ENCODE data around the gene FOXI1. TPM values are rescaled to one million over a fixed set of nuclear protein-coding genes. Genes with fewer than 3 reads are reported as not detected.

Gene FOXI1
- total RNA-seq, 1 donor from 2014 or later: not detected

DNA sequence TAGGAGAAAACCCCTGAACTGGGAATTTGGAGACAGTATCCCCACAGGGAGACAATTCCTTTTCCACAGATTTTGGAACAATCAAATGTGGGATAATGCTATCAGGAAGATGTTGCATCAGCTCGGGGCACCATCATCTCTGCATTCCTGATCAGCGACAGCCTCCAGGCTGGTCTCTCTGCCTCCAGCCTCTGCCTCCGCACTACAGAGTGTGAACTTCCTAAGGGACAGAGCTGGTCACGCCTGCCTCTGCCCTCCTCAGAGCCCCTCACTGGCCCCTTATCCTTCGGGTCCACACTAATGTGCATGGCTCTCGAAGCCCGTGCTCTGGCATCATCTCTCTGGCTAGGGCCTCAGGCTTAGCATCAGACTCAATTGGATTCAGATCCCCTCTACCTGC is 8.6 kb downstream of the FOXI1 start:
- no peak for DNase-seq (ENCODE audit: low spot score)
- no peak overlapping the region for H3K4me3 Mint-ChIP-seq
- intact Hi-C loops (cut with micrococcal nuclease): no loop called here
- no peak overlapping the region for H3K27ac Mint-ChIP-seq
- no peaks in the 10 kb centered on the region for H3K27me3 Mint-ChIP-seq (ENCODE audit: insufficient read depth)
- no peaks in the 10 kb centered on the region for H3K4me1 Mint-ChIP-seq (ENCODE audit: low read depth)
- H3K36me3 Mint-ChIP-seq (ENCODE audit: low read depth): no peaks in the 10 kb centered on the region
- H3K9me3 Mint-ChIP-seq: no peaks in the 10 kb centered on the region

DNA sequence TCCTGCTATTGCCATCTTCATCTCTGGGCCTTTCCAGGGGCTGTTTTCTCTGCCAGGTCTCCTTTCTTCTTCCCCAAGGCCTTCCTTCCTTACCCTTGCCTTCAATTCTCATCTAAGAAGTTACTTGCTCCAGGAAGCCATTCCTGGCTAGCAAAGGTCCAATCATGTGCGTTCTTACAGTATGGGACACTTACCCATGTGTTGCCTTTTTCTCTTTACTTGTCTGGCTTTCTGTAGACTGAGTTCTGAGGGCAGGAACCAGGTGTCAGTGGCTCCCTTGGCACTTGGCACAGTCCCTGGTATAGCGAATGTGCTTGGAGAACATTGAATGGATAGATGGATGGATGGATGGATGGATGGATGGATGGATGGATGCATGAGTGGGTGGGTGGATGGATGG is 10.2 kb downstream of the FOXI1 start:
- H3K9me3 Mint-ChIP-seq: no peaks in the 10 kb centered on the region
- H3K4me1 Mint-ChIP-seq (ENCODE audit: low read depth): no peaks in the 10 kb centered on the region
- no peak overlapping the region for H3K4me3 Mint-ChIP-seq
- intact Hi-C loops (cut with micrococcal nuclease): no loop called here
- no peak overlapping the region for H3K27ac Mint-ChIP-seq
- DNase-seq (ENCODE audit: low spot score): no peak
- H3K27me3 Mint-ChIP-seq (ENCODE audit: insufficient read depth): no peaks in the 10 kb centered on the region
- H3K36me3 Mint-ChIP-seq (ENCODE audit: low read depth): no peaks in the 10 kb centered on the region

DNA sequence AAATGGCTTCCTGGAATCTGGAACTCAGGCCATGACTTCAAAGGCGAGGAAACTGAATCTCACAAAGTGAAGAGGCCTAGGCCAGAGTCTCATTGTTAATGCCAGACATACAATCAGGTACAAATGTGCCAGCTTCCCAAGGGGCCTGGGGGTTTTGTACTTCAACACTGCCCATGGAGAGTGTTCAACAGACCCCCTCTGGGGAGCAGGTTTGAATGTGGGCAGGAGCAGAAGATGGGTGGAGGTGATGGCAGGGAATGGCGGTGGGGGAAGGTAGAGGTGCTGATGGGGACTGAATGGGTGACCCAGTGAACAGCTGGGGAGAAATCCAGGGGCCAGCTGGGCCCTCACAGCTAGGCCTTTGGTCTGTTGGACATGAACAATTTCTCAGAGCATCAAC is 12.0 kb downstream of the FOXI1 start:
- no peak for DNase-seq (ENCODE audit: low spot score)
- H3K9me3 Mint-ChIP-seq: no peaks in the 10 kb centered on the region
- no peak overlapping the region for H3K27ac Mint-ChIP-seq
- H3K4me3 Mint-ChIP-seq: no peak overlapping the region
- intact Hi-C loops (cut with micrococcal nuclease): no loop called here
- H3K36me3 Mint-ChIP-seq (ENCODE audit: low read depth): no peaks in the 10 kb centered on the region
- peaks cover 2% of the 10 kb centered on the region for H3K27me3 Mint-ChIP-seq (ENCODE audit: insufficient read depth)
- H3K4me1 Mint-ChIP-seq (ENCODE audit: low read depth): no peaks in the 10 kb centered on the region

GRCh38 chr5:170120576-170120975 is 14.9 kb downstream of the FOXI1 start:
- intact Hi-C loops (cut with micrococcal nuclease): no loop called here
- no peaks in the 10 kb centered on the region for H3K9me3 Mint-ChIP-seq
- H3K27ac Mint-ChIP-seq: no peak overlapping the region
- H3K4me3 Mint-ChIP-seq: no peak overlapping the region
- no peaks in the 10 kb centered on the region for H3K4me1 Mint-ChIP-seq (ENCODE audit: low read depth)
- no peak for DNase-seq (ENCODE audit: low spot score)
- no peaks in the 10 kb centered on the region for H3K36me3 Mint-ChIP-seq (ENCODE audit: low read depth)
- peaks cover 4% of the 10 kb centered on the region for H3K27me3 Mint-ChIP-seq (ENCODE audit: insufficient read depth)

DNA sequence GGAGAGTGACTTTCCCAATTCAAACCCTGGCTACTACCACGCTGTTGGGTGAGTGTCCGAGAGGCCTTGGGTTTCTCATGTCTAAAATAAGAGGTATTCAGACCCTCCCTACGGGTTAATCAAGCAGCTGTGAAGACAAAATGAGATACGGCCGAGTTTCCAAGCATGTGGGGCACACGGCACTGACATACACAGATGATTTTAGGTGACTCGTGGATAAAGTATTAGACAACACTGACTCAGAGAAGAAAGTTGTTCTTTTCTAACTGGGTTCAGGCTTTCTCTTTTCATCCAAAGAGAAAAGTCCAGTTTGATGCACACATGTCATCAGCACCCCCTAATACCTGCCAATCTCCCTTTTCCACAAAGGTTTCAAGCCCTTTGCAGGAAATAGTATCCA is 15.6 kb downstream of the FOXI1 start:
- no peaks in the 10 kb centered on the region for H3K4me1 Mint-ChIP-seq (ENCODE audit: low read depth)
- peaks cover 7% of the 10 kb centered on the region for H3K9me3 Mint-ChIP-seq
- no peak for DNase-seq (ENCODE audit: low spot score)
- intact Hi-C loops (cut with micrococcal nuclease): no loop called here
- no peaks in the 10 kb centered on the region for H3K36me3 Mint-ChIP-seq (ENCODE audit: low read depth)
- peaks cover 4% of the 10 kb centered on the region for H3K27me3 Mint-ChIP-seq (ENCODE audit: insufficient read depth)
- no peak overlapping the region for H3K27ac Mint-ChIP-seq
- no peak overlapping the region for H3K4me3 Mint-ChIP-seq

- Mint-ChIP-seq H3K27ac (no peak overlapping the region), H3K27me3 (ENCODE audit: insufficient read depth) (peaks cover 21% of the 10 kb centered on the region)
Measured at GRCh38 chr5:170126061-170126460, 20.4 kb downstream of the FOXI1 start.

DNA sequence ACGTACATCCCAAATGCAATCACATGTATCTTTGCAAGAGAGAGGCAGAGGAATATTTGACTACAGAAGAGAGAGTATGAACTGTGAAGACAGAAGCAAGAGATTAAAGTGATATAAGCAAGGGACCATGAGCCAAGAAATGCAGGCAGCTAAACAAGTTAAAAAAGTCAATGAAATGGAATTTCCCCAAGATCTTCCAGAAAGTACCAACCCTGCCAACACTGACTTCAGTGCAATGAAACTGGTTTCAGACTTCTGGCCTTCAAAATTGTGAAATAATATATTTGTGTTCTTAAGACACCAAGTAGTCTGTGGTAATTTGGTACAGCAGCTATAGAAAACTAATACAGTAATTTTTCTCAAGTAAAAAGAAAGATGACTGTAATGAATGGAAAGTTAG is 20.9 kb downstream of the FOXI1 start:
- H3K27me3 Mint-ChIP-seq (ENCODE audit: insufficient read depth): peaks cover 21% of the 10 kb centered on the region
- H3K4me1 Mint-ChIP-seq (ENCODE audit: low read depth): no peaks in the 10 kb centered on the region
- peaks cover 10% of the 10 kb centered on the region for H3K9me3 Mint-ChIP-seq
- no peaks in the 10 kb centered on the region for H3K36me3 Mint-ChIP-seq (ENCODE audit: low read depth)
- H3K4me3 Mint-ChIP-seq: no peak overlapping the region
- no peak for DNase-seq (ENCODE audit: low spot score)
- H3K27ac Mint-ChIP-seq: no peak overlapping the region
- intact Hi-C loops (cut with micrococcal nuclease): no loop called here

More at GRCh38 chr5:170126061-170126460, 20.4 kb downstream of the FOXI1 start:
- Mint-ChIP-seq H3K36me3 (ENCODE audit: low read depth) (no peaks in the 10 kb centered on the region), H3K9me3 (peaks cover 10% of the 10 kb centered on the region), H3K4me3 (no peak overlapping the region), H3K4me1 (ENCODE audit: low read depth) (no peaks in the 10 kb centered on the region)
- no peak for DNase-seq (ENCODE audit: low spot score)
- intact Hi-C loops (cut with micrococcal nuclease): no loop called here

DNA sequence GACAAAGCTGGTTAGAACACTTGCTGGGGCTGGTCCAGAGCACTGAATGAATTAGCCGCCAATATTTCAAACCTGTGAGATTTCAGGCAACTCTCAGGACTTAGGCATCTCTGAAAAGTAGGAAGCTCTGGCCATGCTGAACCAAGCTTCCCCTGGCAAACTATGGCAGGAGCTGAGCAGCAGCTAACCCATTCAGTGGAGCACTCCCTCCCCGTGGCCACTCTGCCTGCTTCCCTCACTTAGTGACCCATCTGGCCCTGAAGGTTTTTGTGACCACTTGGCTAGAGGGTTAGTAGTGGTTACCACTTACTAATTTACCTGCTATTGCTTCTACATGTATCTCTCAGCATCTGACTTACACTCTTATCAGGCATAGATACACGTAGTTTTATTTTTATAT is 25.5 kb downstream of the FOXI1 start:
- Mint-ChIP-seq H3K36me3 (ENCODE audit: low read depth) (no peaks in the 10 kb centered on the region), H3K4me1 (ENCODE audit: low read depth) (no peaks in the 10 kb centered on the region), H3K27me3 (ENCODE audit: insufficient read depth) (peaks cover 33% of the 10 kb centered on the region), H3K9me3 (peaks cover 4% of the 10 kb centered on the region), H3K4me3 (no peak overlapping the region), H3K27ac (no peak overlapping the region)
- DNase-seq (ENCODE audit: low spot score): no peak
- intact Hi-C loops (cut with micrococcal nuclease): no loop called here

DNA sequence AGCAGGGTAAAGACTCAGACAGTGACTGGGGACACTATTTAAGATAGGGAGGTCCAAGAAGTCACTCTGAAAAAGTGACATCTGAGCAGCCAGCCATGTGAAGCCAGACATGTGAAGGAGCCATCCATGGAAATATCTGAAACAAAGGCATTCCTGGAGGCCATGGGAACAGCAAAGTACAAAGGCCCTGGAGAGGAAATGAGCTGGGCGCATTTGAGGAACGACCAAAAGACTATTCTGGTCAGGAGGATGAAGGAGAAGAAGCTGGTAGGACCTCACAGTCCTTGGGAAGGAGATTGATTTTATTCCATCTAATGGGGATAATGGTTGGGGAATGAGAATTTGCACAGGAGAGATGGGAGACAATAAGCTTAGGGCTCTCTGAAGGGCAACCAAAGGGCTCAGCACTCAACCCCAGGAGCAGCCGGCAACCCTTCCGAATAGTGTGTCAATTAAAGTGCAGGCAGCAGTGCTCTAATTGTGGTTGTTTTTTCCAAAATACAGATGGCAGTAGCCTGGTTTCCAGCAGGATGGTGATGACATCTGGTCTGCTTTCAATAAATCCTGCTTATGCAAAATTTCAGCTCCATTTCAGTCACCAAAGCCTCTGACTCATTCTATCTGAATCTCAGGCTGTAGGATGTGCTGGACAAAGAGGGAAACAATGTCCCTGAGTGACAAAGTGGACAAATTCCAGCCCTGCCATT is 26.7 kb downstream of the FOXI1 start:
- Mint-ChIP-seq H3K4me3 (no peak overlapping the region), H3K27ac (no peak overlapping the region), H3K36me3 (ENCODE audit: low read depth) (no peaks in the 10 kb centered on the region), H3K9me3 (no peaks in the 10 kb centered on the region), H3K4me1 (ENCODE audit: low read depth) (no peaks in the 10 kb centered on the region), H3K27me3 (ENCODE audit: insufficient read depth) (peaks cover 28% of the 10 kb centered on the region)
- intact Hi-C loops (cut with micrococcal nuclease): no loop called here
- DNase-seq (ENCODE audit: low spot score): no peak

- Mint-ChIP-seq H3K36me3 (ENCODE audit: low read depth) (no peaks in the 10 kb centered on the region), H3K4me3 (no peak overlapping the region), H3K27ac (no peak overlapping the region), H3K4me1 (ENCODE audit: low read depth) (no peaks in the 10 kb centered on the region), H3K27me3 (ENCODE audit: insufficient read depth) (peaks cover 28% of the 10 kb centered on the region), H3K9me3 (no peaks in the 10 kb centered on the region)
- intact Hi-C loops (cut with micrococcal nuclease): no loop called here
- DNase-seq (ENCODE audit: low spot score): no peak
Measured at GRCh38 chr5:170132976-170133448, 27.3 kb downstream of the FOXI1 start.

DNA sequence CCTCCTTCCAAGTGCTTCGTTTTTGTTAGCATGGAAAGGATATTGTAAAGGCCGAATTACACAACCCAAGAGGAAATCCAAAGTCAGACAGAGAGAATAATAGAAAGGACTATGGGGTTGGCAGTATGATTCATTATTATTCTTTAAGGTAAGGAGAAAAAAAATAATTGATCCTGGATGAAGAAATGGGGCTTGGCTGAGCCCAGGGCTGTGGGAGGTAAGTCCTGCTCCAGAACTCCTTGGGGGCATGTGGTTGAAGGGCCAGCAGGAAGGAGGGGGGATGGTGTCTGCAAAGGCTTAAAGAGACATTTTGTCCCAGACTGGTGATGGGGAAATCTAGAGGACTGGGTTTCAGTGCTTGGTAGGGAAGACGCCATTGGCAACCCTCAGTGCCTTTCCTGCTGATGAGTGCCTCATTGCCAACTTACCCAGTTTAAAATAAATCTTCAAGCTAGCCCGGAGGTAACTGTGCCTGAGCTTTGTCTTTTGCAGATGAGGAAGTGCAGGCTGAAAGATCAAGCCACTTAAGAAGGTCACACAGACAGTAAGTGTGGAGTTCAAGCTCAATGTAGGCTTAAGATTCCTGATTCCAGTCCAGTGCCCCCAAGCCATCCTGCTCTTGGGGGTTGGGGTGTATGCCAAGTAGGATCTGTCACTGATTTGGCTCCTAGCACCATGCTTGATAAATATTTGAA is 30.2 kb downstream of the FOXI1 start:
- no peaks in the 10 kb centered on the region for H3K4me1 Mint-ChIP-seq (ENCODE audit: low read depth)
- H3K4me3 Mint-ChIP-seq: no peak overlapping the region
- no peak overlapping the region for H3K27ac Mint-ChIP-seq
- DNase-seq (ENCODE audit: low spot score): no peak
- H3K9me3 Mint-ChIP-seq: no peaks in the 10 kb centered on the region
- intact Hi-C loops (cut with micrococcal nuclease): no loop called here
- no peaks in the 10 kb centered on the region for H3K36me3 Mint-ChIP-seq (ENCODE audit: low read depth)
- H3K27me3 Mint-ChIP-seq (ENCODE audit: insufficient read depth): peaks cover 19% of the 10 kb centered on the region

DNA sequence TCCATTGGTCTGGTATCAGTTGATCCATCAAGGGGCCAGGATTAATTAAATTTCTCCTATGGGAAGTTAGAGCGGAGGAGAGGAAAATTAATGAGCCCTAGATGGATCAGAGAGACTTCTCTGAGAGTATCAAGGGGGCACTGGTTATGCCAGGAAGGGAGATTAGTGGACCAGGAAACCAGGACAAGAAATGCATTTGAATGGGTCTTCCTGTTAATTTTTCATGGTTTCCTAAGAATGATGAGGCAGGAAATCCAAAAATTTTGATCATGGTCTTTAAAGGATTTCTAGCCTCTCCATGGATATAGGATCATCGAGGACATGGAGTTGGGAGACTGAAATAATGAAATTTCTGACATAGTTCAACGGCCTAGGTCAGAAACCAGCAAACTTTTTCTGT is 30.8 kb downstream of the FOXI1 start:
- Mint-ChIP-seq H3K27me3 (ENCODE audit: insufficient read depth) (peaks cover 18% of the 10 kb centered on the region), H3K4me1 (ENCODE audit: low read depth) (no peaks in the 10 kb centered on the region), H3K27ac (no peak overlapping the region), H3K9me3 (no peaks in the 10 kb centered on the region), H3K4me3 (no peak overlapping the region), H3K36me3 (ENCODE audit: low read depth) (no peaks in the 10 kb centered on the region)
- no peak for DNase-seq (ENCODE audit: low spot score)
- intact Hi-C loops (cut with micrococcal nuclease): no loop called here

DNA sequence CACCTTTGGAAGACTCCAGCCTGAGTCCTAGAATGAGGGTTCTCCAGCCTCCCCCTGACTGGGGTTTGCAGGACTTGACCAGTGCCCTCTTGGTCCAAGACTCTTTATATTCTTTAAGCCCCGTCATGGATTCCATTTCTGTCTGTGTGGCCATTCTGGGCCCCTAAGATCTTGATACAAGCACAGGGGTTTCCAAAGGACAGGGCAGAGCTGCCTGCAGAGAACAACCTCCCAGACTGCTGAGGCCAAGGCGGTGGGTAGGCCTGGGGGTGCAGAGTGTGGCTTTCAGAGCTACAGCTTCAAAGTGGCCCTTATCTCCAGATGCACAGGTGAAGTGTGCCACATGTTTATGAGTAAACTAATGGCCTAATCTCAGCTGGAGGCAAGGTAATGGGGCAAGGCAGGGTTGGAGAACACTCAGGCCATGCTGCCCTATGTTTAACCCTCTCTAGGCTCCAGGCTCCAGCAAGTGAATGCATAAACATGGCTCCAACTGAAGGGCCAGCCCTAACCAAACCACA is 32.1 kb downstream of the FOXI1 start:
- H3K4me3 Mint-ChIP-seq: no peak overlapping the region
- H3K27me3 Mint-ChIP-seq (ENCODE audit: insufficient read depth): peaks cover 15% of the 10 kb centered on the region
- no peak overlapping the region for H3K27ac Mint-ChIP-seq
- DNase-seq (ENCODE audit: low spot score): no peak
- no peaks in the 10 kb centered on the region for H3K4me1 Mint-ChIP-seq (ENCODE audit: low read depth)
- no peaks in the 10 kb centered on the region for H3K9me3 Mint-ChIP-seq
- no peaks in the 10 kb centered on the region for H3K36me3 Mint-ChIP-seq (ENCODE audit: low read depth)
- intact Hi-C loops (cut with micrococcal nuclease): no loop called here

All from activated T-helper 1 cell treated with anti-CD3 and anti-CD28 coated beads, Interleukin-12 subunit alpha, Interleukin-12 subunit beta, Interleukin-2, Interleukin-4 antibody, amounts not matched to agents 30 ng/mL and 10 ng/mL and 1 ng/mL, durations not matched to agents 14 hours and 24 hours and 36 hours (primary cell).